Ovary (tissue), 3 donors: ENCODE results near the gene RARRES1.

Source experiments
- CTCF ChIP-seq, 3 donors: fragments of 450-650 bp in 2 of 3; fragments of 200-600 bp in 1 of 3; IDR thresholded peaks; one replicate each; pipeline versions ENCODE4 v1.5.1 to v1.8.0; 2016 to 2022; ENCODE audit warnings: antibody characterized with exemption in 3 of 3, mild to moderate bottlenecking in 1 of 3
- POLR2A ChIP-seq: fragments of 450-650 bp; IDR thresholded peaks from one replicate; pipeline ENCODE4 v1.6.1; 2017; ENCODE audit warnings: antibody characterized with exemption, mild to moderate bottlenecking, moderate library complexity
- donor health status: DM: no; HTN: no; CAD: no.

GRCh38 chr3:158713094-158713499 lies 19.2 kb downstream of the RARRES1 start:
- TF ChIP-seq CTCF (IDR thresholded peaks at IDR 0.05) (no peak), POLR2A (no peak)
